ENCODE results near the gene BBS1.
A peak's percentile ranks its signal among the peaks of the same experiment; 100 is the strongest.

The BBS1 gene

GRCh38 chr11:66546368-66546965 lies 36.0 kb downstream of the BBS1 start, which contains the start of gene ACTN3:
Gene ACTN3 (plus strand): TSS chr11:66546903. CDS start chr11:66546938, 35 bp downstream.
- no peak for DNase-seq
- intact Hi-C loops (cut with DNase I) = no loop called here

GRCh38 chr11:66546966-66547661 lies 36.7 kb downstream of the BBS1 start:
- DNase-seq = no peak
- intact Hi-C loops (cut with DNase I) = no loop called here

- DNase-seq = no peak
- intact Hi-C loops (cut with DNase I) = no loop called here
Observed at GRCh38 chr11:66547662-66548009, 37.2 kb downstream of the BBS1 start.

- intact Hi-C loops (cut with DNase I) = no loop called here
- no peak for DNase-seq
Observed at GRCh38 chr11:66548041-66548440, 37.6 kb downstream of the BBS1 start.

GRCh38 chr11:66548774-66549630 lies 38.6 kb downstream of the BBS1 start:
- DNase-seq = no peak
- intact Hi-C loops (cut with DNase I) = no loop called here

- intact Hi-C loops (cut with DNase I) = no loop called here
- no peak for DNase-seq
Observed at GRCh38 chr11:66549696-66550095, 39.3 kb downstream of the BBS1 start.

- DNase-seq = no peak
- intact Hi-C loops (cut with DNase I) = no loop called here
Observed at GRCh38 chr11:66550887-66551286, 40.5 kb downstream of the BBS1 start.

- intact Hi-C loops (cut with DNase I) = no loop called here
- DNase-seq = no peak
Observed at GRCh38 chr11:66554602-66555001, 44.2 kb downstream of the BBS1 start.

GRCh38 chr11:66555416-66555815 lies 45.0 kb downstream of the BBS1 start:
- intact Hi-C loops (cut with DNase I) = no loop called here
- DNase-seq = no peak

GRCh38 chr11:66556086-66556485 lies 45.7 kb downstream of the BBS1 start:
- intact Hi-C loops (cut with DNase I) = no loop called here
- DNase-seq = no peak

- DNase-seq = no peak
- intact Hi-C loops (cut with DNase I) = no loop called here
Observed at GRCh38 chr11:66557733-66558326, 47.4 kb downstream of the BBS1 start.

- intact Hi-C loops (cut with DNase I) = no loop called here
- DNase-seq = peak in 4 of 42 donors; percentile 17 to 60 (median 36)
Observed at GRCh38 chr11:66559142-66559865, 48.9 kb downstream of the BBS1 start.

GRCh38 chr11:66559866-66560676 lies 49.6 kb downstream of the BBS1 start:
- intact Hi-C loops (cut with DNase I) = no loop called here
- DNase-seq = no peak

- DNase-seq = no peak
- intact Hi-C loops (cut with DNase I) = no loop called here
Observed at GRCh38 chr11:66561178-66561974, 50.9 kb downstream of the BBS1 start.

- no peak for DNase-seq
- intact Hi-C loops (cut with DNase I) = no loop called here
Observed at GRCh38 chr11:66561975-66562248, 51.5 kb downstream of the BBS1 start.

GRCh38 chr11:66562275-66562674 lies 51.8 kb downstream of the BBS1 start:
- no peak for DNase-seq
- intact Hi-C loops (cut with DNase I) = no loop called here

GRCh38 chr11:66562907-66563583 lies 52.6 kb downstream of the BBS1 start:
- DNase-seq = no peak
- intact Hi-C loops (cut with DNase I) = no loop called here

Data from head of caudate nucleus (tissue), 42 donors.